ENCODE measurements around the gene VAPA. TPM values are rescaled to one million over a fixed set of nuclear protein-coding genes. Genes with fewer than 3 reads are reported as not detected.

Gene VAPA
- polyA plus RNA-seq, 1 of the 3 experiments (the other 2 are of a cell fraction), result 109 TPM

GRCh38 chr18:9913151-9913525 lies 678 bp upstream of the VAPA start:
- Histone ChIP-seq H3K9ac (peak overlapping the region; percentile 94), H3K4me2 (peak overlapping the region; percentile 77), H3K27me3 (ENCODE audit: insufficient read depth) (no peaks in the 10 kb centered on the region), H3K9me3 (no peaks in the 10 kb centered on the region), H3K4me1 (ENCODE audit: control insufficient read depth in 1 of 2, insufficient read depth in 2 of 2, low read depth in 1 of 2, low read length in 1 of 2) (peaks cover 12 to 13% of the 10 kb centered on the region in 2 experiments; a peak in 3 of 4 replicates), H2AFZ (ENCODE audit: low read depth) (peak overlapping the region; percentile 93), H4K20me1 (ENCODE audit: insufficient read depth) (peaks cover 35% of the 10 kb centered on the region), H3K9me2 (no peaks in the 10 kb centered on the region), H3K27ac (ENCODE audit: low read depth in 2 of 2, low read length in 1 of 2) (peak overlapping the region; percentile 90 to 95), H3F3A (replicated peaks; ENCODE audit: insufficient read depth) (peaks cover 18% of the 10 kb centered on the region), H3K79me2 (ENCODE audit: insufficient read depth) (peaks cover 40% of the 10 kb centered on the region), H3K36me3 (replicated peaks in 1 of 2; ENCODE audit: control insufficient read depth in 1 of 2, insufficient read depth in 2 of 2, low read length in 1 of 2) (no peaks in the 10 kb centered on the region), H3K4me3 (ENCODE audit: low read depth in 2 of 2, low read length in 1 of 2) (peak overlapping the region; percentile 85 to 95)
- WGBS (ENCODE audit: low lambda C conversion rate), result 2% methylated on average over 12 of the region's 12 CpGs
- TF ChIP-seq RFX5 (IDR thresholded peaks at IDR 0.05; ENCODE audit: low read length) (no peak), FOSL2 (IDR thresholded peaks at IDR 0.05; ENCODE audit: borderline replicate concordance, low read depth) (no peak), GABPA (IDR thresholded peaks at IDR 0.05; ENCODE audit: low read depth) (no peak), GATA2 (CRISPR knock-in tag; IDR thresholded peaks at IDR 0.05) (peak; percentile 63), JUND (IDR thresholded peaks at IDR 0.05) (no peak)
- ChIA-PET POLR2A (interaction anchor here (0.6 to 1.0 kb wide), 2 partner anchors 121 to 345 kb away, joined by 3 read pairs; no protein-coding TSS in a partner anchor), CTCF (interaction anchor here (0.8 to 0.9 kb wide), 2 partner anchors 8 to 300 kb away, joined by 3 read pairs; no protein-coding TSS in a partner anchor)
- no peak for DNase-seq

GRCh38 chr18:9914334-9914583 lies 443 bp downstream of the VAPA start:
- CTCF ChIA-PET, result interaction anchor here (1.1 to 1.2 kb wide), 2 partner anchors 16 to 142 kb away, joined by 3 to 5 read pairs; no protein-coding TSS in a partner anchor
- Histone ChIP-seq H4K20me1 (ENCODE audit: insufficient read depth) (peaks cover 46% of the 10 kb centered on the region), H3K4me3 (ENCODE audit: low read depth in 2 of 2, low read length in 1 of 2) (peak overlapping the region; percentile 85 to 95), H3K9ac (peak overlapping the region; percentile 94), H3K27ac (ENCODE audit: low read depth in 2 of 2, low read length in 1 of 2) (peak overlapping the region; percentile 90 to 95), H3F3A (replicated peaks; ENCODE audit: insufficient read depth) (peaks cover 19% of the 10 kb centered on the region), H3K27me3 (ENCODE audit: insufficient read depth) (no peaks in the 10 kb centered on the region), H3K9me3 (no peaks in the 10 kb centered on the region), H3K4me2 (peak overlapping the region; percentile 77; the same call in 1 of the 2 replicates), H3K4me1 (ENCODE audit: control insufficient read depth in 1 of 2, insufficient read depth in 2 of 2, low read depth in 1 of 2, low read length in 1 of 2) (peaks cover 19 to 22% of the 10 kb centered on the region in 2 experiments; a peak in 3 of 4 replicates), H3K36me3 (replicated peaks in 1 of 2; ENCODE audit: control insufficient read depth in 1 of 2, insufficient read depth in 2 of 2, low read length in 1 of 2) (no peaks in the 10 kb centered on the region), H3K79me2 (ENCODE audit: insufficient read depth) (peaks cover 52% of the 10 kb centered on the region), H2AFZ (ENCODE audit: low read depth) (no peak overlapping the region), H3K9me2 (no peaks in the 10 kb centered on the region)
- TF ChIP-seq GATA2 (CRISPR knock-in tag; IDR thresholded peaks at IDR 0.05) (no peak), RAD21 (IDR thresholded peaks at IDR 0.05; ENCODE audit: low read length) (no peak), RFX5 (IDR thresholded peaks at IDR 0.05; ENCODE audit: low read length) (no peak), REST (IDR thresholded peaks at IDR 0.05; ENCODE audit: low read depth, low read length) (no peak), NFIC (IDR thresholded peaks at IDR 0.05; ENCODE audit: borderline replicate concordance) (no peak), CTCF (IDR thresholded peaks at IDR 0.05) (no peak), MAX (IDR thresholded peaks at IDR 0.05; ENCODE audit: low read depth) (no peak), FOXM1 (IDR thresholded peaks at IDR 0.05; ENCODE audit: low read depth) (no peak), GABPA (IDR thresholded peaks at IDR 0.05; ENCODE audit: low read depth) (no peak), USF1 (IDR thresholded peaks at IDR 0.05; ENCODE audit: borderline replicate concordance, low read depth) (no peak), TEAD4 (IDR thresholded peaks at IDR 0.05; ENCODE audit: borderline replicate concordance, insufficient read depth) (no peak), TAF1 (IDR thresholded peaks at IDR 0.05; ENCODE audit: borderline replicate concordance, low read depth, low read length) (no peak), PBX3 (IDR thresholded peaks at IDR 0.05) (no peak)
- peak; percentile 84 for DNase-seq
- POLR2A ChIA-PET, result interaction anchor here (1.0 kb wide), 1 partner anchor 346 kb away, joined by 3 read pairs; no protein-coding TSS in a partner anchor
- 9% methylated on average over 4 of the region's 35 CpGs for WGBS (ENCODE audit: low lambda C conversion rate)

Data from SK-N-SH (cell line).